Osteocyte (in vitro differentiated cells): ENCODE measurements around the gene RHBDL1. TPM values are rescaled to one million over a fixed set of nuclear protein-coding genes. Genes with fewer than 3 reads are reported as not detected.

Experiments
- DNase-seq: peaks from one replicate; pipeline ENCODE4 v3.0.0; 2021; ENCODE audit warnings: mixed read lengths; ENCODE audit not compliant: unreplicated experiment; ENCODE audit errors: extremely low spot score
- H3K27ac Mint-ChIP-seq: one replicate; pipeline ENCODE4 v1.8.0; 2021; ENCODE audit warnings: mild to moderate bottlenecking, mixed read lengths; ENCODE audit not compliant: unreplicated experiment
- H3K27me3 Mint-ChIP-seq: one replicate; pipeline ENCODE4 v1.8.0; 2021; ENCODE audit warnings: mixed read lengths; ENCODE audit not compliant: unreplicated experiment
- H3K36me3 Mint-ChIP-seq: one replicate; pipeline ENCODE4 v1.8.0; 2021; ENCODE audit warnings: mixed read lengths; ENCODE audit not compliant: unreplicated experiment
- H3K4me1 Mint-ChIP-seq: one replicate; pipeline ENCODE4 v1.8.0; 2021; ENCODE audit warnings: mixed read lengths; ENCODE audit not compliant: unreplicated experiment
- H3K4me3 Mint-ChIP-seq: one replicate; pipeline ENCODE4 v1.8.0; 2021; ENCODE audit warnings: mild to moderate bottlenecking, moderate library complexity, mixed read lengths; ENCODE audit not compliant: unreplicated experiment
- H3K9me3 Mint-ChIP-seq: one replicate; pipeline ENCODE4 v1.8.0; 2021; ENCODE audit warnings: mixed read lengths; ENCODE audit not compliant: unreplicated experiment
- total RNA-seq: library from RNA; stranded (reverse); gene quantifications from 2 replicates; pipeline ENCODE4 v1.2.1, GENCODE V29; 2021
- TF ChIP-seq, protein P1 (sequence below): fragments of 200-600 bp; sonication (generic); IDR thresholded peaks from 2 replicates; pipeline ENCODE4 v1.5.0; 2021; ENCODE audit warnings: antibody characterized with exemption, mild to moderate bottlenecking, moderate library complexity

RHBDL1 gene
- total RNA-seq, 1 donor from 2014 or later: 5.4 TPM

DNA sequence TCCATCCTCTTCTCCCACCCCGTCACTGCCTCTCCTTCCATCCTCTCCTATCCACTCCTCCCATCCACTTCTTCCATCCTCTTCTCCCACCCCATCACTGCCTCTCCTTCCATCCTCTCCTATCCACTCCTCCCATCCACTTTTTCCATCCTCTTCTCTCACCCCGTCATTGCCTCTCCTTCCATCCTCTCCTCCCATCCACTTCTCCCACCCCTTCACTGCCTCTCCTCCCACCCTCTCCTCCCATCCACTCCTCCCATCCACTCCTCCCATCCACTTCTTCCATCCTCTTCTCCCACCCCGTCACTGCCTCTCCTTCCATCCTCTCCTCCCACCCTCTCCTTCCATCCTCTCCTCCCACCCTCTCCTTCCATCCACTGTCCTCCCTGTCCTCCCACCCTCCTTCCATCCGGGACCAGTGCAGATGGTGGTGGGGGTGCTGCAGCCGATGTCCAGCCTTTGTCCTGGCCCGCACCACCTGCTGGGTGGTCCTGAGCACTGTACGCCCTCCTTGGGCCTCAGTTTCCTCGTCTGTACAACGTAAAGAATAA, 43.6 kb upstream of the RHBDL1 start:
- H3K4me3 Mint-ChIP-seq: no peak overlapping the region
- no peaks in the 10 kb centered on the region for H3K27me3 Mint-ChIP-seq
- H3K27ac Mint-ChIP-seq: no peak overlapping the region
- no peak for DNase-seq
- no peaks in the 10 kb centered on the region for H3K9me3 Mint-ChIP-seq
- H3K36me3 Mint-ChIP-seq: peaks cover 2% of the 10 kb centered on the region
- TF ChIP-seq, protein P1, sequence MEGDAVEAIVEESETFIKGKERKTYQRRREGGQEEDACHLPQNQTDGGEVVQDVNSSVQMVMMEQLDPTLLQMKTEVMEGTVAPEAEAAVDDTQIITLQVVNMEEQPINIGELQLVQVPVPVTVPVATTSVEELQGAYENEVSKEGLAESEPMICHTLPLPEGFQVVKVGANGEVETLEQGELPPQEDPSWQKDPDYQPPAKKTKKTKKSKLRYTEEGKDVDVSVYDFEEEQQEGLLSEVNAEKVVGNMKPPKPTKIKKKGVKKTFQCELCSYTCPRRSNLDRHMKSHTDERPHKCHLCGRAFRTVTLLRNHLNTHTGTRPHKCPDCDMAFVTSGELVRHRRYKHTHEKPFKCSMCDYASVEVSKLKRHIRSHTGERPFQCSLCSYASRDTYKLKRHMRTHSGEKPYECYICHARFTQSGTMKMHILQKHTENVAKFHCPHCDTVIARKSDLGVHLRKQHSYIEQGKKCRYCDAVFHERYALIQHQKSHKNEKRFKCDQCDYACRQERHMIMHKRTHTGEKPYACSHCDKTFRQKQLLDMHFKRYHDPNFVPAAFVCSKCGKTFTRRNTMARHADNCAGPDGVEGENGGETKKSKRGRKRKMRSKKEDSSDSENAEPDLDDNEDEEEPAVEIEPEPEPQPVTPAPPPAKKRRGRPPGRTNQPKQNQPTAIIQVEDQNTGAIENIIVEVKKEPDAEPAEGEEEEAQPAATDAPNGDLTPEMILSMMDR: no peak
- H3K4me1 Mint-ChIP-seq: peaks cover 37% of the 10 kb centered on the region

DNA sequence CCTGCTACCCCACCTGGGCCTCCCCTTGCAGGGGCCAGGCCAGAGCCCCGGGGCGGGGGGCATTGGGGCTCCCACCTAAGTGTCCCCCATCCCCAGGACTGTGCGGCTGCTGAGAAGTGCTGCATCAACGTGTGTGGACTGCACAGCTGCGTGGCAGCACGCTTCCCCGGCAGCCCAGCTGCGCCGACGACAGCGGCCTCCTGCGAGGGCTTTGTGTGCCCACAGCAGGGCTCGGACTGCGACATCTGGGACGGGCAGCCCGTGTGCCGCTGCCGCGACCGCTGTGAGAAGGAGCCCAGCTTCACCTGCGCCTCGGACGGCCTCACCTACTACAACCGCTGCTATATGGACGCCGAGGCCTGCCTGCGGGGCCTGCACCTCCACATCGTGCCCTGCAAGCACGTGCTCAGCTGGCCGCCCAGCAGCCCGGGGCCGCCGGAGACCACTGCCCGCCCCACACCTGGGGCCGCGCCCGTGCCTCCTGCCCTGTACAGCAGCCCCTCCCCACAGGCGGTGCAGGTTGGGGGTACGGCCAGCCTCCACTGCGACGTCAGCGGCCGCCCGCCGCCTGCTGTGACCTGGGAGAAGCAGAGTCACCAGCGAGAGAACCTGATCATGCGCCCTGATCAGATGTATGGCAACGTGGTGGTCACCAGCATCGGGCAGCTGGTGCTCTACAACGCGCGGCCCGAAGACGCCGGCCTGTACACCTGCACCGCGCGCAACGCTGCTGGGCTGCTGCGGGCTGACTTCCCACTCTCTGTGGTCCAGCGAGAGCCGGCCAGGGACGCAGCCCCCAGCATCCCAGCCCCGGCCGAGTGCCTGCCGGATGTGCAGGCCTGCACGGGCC, 42.8 kb upstream of the RHBDL1 start:
- peaks cover 29% of the 10 kb centered on the region for H3K4me1 Mint-ChIP-seq
- TF ChIP-seq, protein P1: no peak
- H3K27ac Mint-ChIP-seq: no peak overlapping the region
- no peak overlapping the region for H3K4me3 Mint-ChIP-seq
- peaks cover 2% of the 10 kb centered on the region for H3K36me3 Mint-ChIP-seq
- no peak for DNase-seq
- H3K9me3 Mint-ChIP-seq: no peaks in the 10 kb centered on the region
- no peaks in the 10 kb centered on the region for H3K27me3 Mint-ChIP-seq

GRCh38 chr16:633336-634050, 42.0 kb upstream of the RHBDL1 start:
- H3K9me3 Mint-ChIP-seq: no peaks in the 10 kb centered on the region
- TF ChIP-seq, protein P1: no peak
- no peak overlapping the region for H3K4me3 Mint-ChIP-seq

DNA sequence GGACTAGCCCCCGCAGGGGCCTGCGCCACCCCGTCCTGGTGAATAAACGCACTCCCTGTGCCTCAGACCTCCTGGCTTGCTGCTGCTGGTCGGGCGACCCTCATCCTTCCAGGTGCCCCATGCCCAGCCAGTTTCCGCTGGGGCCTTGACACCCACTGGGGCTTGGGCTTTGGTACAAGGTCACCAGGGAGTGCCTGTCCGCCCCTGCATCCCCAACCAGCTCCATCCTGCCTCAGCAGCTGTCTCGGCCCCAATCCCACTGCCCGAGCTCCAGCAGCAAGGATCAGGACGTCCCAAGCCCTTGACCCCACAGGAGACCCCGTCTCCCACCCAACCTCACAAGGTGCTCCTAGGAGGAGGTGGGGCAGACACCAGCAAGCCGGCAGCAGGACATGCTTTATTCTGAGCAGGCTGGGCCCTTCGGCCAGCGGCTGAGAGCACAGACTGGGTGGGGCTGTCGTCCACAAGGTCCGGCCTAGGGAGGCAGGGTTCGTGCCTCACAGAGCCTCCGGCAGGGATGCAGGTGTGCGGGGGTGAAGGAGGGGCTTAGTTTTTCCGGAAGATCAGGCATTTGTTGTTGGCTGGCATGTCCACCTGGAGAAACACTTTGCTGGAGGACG, 41.3 kb upstream of the RHBDL1 start:
- H3K4me3 Mint-ChIP-seq: peak overlapping the region; percentile 35

More at GRCh38 chr16:633336-634050, 42.0 kb upstream of the RHBDL1 start:
- Mint-ChIP-seq H3K27ac (no peak overlapping the region), H3K4me1 (peaks cover 23% of the 10 kb centered on the region), H3K27me3 (no peaks in the 10 kb centered on the region), H3K36me3 (peaks cover 2% of the 10 kb centered on the region)
- DNase-seq: no peak

More for the DNA sequence above, 41.3 kb upstream of the RHBDL1 start:
- TF ChIP-seq, protein P1: no peak
- H3K9me3 Mint-ChIP-seq: no peaks in the 10 kb centered on the region
- H3K36me3 Mint-ChIP-seq: peaks cover under 1% of the 10 kb centered on the region
- H3K4me1 Mint-ChIP-seq: peaks cover 17% of the 10 kb centered on the region
- H3K27me3 Mint-ChIP-seq: no peaks in the 10 kb centered on the region
- DNase-seq: no peak
- H3K27ac Mint-ChIP-seq: no peak overlapping the region
